ENCODE measurements around the gene MUC4.
A peak's percentile ranks its signal among the peaks of the same experiment; 100 is the strongest.
"Not testable (repeated sequence)": the region's sequence is repeated elsewhere in the genome, so short reads cannot be mapped to it uniquely, and the experiment has no call there.

MUC4 gene

DNA sequence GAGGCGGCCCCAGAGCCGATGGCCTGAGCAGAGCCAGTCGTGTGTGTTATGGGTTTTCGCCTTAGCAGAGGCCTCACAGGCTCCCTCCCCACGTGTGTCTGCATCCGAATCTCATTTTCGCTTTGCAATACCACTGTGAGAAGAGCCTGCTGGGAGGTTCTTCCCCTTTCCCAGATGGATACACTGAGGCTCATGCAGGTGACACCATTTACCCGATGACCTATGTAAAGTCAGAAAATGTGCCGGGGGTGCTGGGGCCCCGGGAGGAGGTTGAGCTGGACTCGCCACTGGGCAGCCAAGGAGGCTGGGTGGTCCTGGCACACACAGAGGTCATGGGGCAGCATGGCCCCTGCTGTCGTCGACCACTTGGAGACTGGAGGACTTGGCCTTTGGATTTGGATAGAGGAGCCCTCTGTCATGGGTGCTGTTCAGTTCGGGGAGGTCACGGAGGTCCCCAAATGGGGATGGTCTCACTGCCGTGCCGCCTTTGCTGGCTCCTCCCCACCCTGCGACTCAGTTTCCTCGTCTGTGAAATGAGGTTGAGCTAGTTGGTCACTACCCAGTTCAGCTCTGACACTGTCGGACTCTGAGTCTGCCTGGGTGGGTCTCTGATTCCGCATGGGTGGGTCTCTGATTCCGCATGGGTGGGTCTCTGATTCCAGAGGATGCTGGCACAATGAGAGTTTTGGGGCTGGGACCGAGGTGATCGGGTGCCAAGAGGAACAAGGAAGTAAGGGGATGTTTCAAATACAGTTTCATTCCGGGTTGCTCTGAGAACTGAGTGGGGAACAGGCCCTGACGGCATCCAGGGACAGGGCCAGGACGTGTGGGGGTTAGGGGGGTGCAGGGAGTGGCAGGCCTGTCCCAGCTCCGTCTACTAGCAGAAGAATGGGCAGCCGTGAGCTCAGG lies 23.2 kb upstream of the MUC4 start:
- no peak for DNase-seq

DNA sequence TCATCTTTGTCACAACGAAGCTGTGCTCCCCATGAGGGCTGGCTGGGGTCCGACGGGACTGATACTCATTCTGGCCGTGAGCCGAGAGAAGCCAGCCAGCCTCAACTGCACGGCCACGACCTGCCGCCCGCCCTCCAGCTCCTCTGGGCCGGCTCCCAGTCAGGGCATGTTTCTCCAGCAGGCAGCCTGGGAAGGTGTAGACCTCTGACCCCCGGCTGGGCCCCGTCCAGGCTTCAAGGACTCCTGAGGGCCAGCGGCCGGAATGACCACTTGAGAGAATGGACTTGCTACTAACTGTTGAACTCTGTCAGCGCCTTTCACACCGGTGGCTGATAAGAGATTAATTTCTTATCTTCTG lies 18.1 kb upstream of the MUC4 start:
- no peak for DNase-seq

DNA sequence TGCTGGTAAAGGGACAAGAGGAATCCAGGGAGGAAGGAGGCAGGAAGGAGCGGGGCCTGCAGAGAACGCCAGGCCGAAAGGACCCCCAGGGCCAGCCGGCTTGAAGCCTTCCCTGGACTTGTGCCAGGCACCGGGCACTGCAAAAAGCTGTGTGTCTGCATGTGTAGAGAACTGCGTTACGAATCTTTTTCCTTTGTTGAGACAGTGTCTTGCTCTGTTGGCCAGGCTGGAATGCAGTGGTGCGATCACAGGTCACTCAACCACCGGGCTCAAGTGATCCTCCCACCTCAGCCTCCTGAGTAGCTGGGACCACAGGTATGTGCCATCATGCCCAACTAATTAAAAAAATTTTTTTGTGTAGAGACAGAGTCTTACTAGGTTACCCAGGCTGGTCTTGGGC lies 17.0 kb upstream of the MUC4 start:
- DNase-seq: no peak

DNA sequence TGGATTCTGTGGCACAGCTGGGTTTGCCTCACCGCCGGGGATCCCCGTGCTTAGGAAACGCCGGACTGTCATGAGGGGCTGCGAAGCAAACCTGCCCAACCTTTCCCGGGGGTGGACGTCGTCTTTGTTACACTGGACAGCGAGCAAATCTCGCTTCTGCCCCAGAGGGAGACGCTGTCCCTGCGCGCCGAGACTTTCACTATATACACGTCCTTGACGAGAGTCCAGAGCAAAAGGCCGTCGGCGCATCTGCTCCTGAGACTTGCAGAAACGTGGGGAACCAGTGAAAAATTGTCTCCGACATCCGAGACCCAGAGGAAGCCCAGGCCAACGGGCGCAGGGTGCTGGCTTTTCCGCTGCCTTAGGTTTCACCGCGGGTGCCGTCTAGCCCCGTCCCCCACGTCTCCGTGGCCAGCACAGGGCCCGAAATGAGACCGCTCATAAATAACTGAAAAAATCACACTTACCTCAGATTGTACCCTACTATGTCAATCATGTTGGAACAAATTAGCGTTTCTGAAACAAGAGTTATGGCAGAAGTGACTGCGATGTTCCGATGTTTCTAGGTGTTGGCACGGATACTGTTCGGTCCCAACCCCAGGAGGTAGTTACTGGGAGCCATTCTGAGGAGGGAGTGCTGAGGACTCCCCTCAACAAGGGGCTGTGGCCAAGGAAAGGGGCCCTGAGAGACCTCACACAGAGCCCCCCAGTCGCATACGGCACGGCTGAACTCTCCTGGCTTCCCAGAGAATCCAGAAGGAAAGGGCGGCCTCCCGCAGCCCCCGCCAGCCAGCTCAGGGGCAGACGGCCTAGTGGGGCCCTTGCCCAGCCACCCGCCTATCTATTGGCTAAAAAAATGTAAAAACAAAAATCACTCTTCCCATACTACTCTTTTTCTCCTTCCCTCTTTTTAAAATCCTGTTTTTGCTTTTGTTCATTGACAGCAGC lies 14.4 kb upstream of the MUC4 start:
- DNase-seq: no peak

DNA sequence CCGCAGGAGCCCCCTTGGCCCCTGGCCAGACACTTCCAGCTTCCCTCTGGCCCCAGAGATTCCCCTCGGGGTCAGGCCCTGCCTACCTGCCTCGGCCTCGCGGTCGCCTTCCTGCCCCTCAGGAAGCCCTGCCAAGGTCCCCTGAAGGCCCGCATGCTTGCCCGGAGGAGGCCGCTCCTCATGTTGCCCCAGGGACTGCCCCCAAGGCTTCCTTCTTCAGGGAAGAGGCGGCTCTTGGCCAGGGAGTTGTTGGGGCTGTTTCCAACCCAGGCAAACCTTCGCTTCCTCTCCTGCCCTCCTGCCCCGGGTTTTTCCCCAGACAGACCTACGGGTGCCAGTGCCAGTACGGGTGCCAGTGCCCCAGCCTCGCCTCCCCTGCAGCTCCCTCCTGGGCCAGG lies 13.5 kb upstream of the MUC4 start:
- DNase-seq: no peak

DNA sequence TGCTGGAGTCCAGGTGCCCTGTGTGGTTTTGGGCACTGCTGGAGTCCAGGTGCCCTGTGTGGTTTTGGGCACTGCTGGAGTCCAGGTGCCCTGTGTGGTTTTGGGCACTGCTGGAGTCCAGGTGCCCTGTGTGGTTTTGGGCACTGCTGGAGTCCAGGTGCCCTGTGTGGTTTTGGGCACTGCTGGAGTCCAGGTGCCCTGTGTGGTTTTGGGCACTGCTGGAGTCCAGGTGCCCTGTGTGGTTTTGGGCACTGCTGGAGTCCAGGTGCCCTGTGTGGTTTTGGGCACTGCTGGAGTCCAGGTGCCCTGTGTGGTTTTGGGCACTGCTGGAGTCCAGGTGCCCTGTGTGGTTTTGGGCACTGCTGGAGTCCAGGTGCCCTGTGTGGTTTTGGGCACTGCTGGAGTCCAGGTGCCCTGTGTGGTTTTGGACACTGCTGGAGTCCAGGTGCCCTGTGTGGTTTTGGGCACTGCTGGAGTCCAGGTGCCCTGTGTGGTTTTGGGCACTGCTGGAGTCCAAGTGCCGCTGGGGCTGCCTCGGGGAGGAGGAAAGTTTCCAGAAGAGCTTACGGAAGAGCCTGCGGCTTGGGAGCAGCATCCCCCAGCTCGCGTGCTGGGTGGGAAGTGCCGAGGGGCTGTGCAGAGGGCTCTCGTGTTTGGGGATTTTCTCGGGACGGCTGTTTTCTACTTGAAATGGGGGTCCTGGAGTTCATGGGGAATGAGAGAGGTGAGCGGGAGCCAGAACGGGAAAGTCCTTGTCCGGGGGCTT lies 12.9 kb upstream of the MUC4 start:
- DNase-seq: not testable (repeated sequence)

DNA sequence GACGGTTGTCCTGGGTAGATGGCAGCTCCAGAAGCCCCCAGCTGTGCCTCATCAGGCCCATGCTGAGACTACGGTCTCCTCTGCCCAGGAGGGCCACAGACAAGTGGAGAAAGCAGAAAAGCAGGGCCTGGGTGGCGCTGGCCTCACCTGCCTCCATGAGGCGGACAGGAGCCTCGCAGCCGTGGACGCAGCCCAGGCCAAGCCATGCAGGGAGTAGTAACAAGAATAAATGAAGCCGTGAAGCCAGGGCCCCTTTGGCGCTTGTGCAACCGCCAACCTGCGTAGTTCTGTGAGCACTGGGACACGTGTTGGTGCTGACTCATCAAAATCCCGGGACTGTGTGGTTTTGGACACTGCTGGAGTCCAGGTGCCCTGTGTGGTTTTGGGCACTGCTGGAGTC lies 12.3 kb upstream of the MUC4 start:
- DNase-seq: no peak

DNA sequence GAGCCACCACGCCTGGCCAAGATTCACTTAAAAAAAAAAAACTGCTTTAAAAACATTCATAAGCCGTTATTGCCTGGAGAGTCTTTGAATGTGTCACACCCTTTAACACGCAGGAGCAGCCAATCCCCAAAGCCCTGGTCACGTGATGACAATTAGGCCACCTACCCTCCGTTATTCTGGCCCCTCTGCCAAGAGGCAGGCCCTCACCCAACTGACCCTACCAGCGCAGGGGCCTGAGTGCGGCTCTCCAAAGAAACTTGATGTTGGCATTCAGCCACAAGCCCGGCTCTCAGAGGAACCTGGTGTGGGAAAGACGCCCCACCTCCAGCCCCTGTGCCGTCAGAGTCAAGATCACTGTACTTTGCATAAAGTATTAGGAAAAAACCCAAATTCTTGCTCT lies 11.6 kb upstream of the MUC4 start:
- DNase-seq: no peak

DNA sequence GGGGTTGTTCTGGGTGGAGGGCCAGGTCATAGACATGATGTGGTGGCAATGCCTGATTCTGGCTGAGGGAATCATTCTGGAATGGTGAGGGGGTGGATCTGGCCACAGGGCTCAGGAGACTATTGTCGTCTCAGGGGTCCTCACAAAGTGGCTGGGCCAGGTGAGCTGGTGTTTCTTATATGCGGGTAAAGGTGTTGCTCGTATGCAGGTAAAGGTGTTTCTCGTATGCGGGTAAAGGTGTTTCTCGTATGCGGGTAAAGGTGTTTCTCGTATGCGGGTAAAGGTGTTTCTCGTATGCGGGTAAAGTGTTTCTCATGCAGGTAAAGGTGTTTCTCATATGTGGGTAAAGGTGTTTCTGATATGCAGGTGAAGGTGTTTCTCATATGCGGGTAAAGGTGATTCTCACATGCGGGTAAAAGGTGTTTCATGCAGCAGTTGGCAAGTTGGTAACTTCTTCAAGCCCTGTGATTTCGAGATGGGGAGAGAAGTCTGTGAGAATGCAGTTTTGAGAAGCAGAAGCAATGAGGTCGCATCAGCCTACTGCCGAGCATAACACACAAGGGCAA lies 10.5 kb upstream of the MUC4 start:
- DNase-seq: no peak

DNA sequence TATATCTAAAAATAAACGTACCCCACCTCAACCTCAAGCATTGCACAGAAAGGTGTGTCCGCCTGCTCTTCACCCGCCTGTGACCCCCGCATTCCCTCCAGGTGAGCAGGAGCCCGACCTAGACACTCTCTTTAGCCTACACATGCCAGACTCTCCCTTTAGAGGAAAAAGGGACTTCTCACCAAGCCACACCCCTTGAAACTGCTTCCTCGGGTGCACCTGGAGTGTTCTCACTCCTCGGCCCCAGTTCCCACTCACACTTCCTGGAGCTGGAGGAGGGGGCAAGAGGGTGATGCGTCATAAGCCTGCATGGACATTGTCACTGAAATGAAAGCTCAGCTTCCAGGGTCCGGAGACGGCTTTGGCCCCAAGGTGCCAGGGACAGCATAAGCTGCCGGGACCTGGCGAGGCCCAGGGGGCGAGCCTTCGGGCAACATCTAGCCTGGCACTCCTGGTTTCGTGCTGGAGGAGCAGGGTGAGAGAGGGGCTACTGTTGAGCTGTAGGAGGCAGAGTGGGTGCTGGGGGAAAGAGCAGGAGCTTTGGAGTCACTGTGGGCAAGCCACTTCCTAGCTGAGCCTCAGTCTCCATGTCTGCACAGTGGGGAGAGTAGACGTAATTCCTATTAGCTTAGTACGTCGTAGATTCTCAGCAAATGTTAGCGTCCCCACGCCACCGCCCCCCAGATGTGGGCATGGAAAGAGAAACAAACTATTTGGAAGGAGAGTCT lies 9.8 kb upstream of the MUC4 start:
- no peak for DNase-seq

DNA sequence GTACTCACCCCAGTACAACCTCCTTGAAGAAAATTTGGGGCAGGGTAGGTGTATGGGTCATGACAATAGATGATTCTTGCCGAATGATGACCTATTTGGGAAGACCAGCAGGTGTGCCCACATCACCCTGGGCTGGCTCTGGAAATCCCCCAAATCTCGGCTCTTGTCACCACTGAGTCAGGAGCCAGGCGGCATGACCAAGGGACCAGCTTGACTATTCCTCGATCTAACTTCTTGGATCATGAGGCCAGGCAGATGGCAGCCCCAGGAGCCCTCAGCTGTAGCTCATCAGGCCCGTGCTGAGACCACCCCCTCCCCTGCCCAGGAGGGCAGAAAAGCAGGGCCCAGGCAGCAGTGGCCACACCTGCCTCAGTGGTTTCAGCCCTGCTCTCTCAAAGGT lies 9.2 kb upstream of the MUC4 start:
- no peak for DNase-seq

DNA sequence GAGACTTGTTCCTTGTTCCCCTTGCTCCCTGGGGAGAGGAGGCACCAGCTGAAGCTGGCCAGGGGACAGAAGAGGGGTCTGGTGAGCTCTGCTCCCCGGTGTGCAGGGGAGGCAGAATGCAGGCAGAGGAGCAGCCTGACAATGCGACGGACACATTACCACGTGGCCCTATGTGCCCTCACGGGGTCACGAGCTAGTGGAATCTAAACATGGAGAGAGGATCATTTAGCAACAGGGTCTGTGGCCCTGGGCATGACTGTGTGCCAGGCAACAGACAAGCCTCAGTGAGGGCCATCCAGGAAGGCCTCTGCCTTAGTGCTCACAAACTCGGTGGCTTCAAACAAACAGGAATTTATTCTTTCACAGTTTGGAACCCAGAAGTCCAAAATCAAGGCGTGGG lies 8.5 kb upstream of the MUC4 start:
- no peak for DNase-seq

DNA sequence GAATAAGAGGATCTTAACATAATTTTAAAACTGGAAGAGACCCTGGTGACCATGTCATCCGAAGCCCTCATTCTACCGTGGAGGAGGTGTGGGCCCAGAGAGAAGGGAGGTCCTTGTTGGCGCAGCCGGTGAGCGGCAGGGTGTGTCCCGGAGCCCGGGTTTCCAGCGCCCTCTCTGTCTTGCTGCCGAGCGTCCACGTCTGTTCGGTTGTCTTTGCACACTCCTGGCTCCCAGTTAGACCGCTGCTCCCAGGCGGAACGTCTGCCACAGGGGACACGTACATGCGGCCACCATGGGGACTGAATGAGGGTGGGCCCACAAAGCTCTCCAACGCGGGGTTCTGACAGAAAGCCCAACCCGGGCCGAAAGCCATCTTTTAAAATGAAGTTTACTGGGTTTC lies 6.6 kb upstream of the MUC4 start:
- DNase-seq: no peak

DNA sequence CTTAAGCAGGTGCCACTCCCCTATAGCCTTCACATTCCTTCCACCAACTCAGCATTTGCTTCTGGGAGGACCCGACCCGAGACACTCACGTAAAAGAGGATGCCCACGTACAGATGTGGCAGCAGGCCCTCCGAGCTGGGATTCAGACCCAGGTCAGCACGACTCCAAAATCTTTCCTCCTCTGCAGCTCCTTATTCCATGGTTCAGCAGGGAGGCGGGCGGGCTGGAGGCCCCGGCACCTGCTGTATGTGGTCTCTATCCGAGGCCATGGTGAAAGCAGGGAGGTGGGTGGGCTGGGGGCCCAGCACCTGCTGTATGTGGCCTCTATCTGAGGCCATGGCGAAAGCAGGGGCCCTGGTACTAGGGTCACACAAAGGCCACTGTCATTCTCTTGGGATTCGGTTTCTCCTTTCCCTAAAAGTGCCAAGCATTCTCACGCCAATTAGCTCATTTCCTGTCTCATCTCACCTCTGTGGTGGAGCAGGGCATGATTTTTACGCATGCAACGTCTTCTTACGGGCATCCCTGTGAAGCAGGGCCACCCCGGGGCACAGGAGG lies 5.9 kb upstream of the MUC4 start:
- DNase-seq: no peak

DNA sequence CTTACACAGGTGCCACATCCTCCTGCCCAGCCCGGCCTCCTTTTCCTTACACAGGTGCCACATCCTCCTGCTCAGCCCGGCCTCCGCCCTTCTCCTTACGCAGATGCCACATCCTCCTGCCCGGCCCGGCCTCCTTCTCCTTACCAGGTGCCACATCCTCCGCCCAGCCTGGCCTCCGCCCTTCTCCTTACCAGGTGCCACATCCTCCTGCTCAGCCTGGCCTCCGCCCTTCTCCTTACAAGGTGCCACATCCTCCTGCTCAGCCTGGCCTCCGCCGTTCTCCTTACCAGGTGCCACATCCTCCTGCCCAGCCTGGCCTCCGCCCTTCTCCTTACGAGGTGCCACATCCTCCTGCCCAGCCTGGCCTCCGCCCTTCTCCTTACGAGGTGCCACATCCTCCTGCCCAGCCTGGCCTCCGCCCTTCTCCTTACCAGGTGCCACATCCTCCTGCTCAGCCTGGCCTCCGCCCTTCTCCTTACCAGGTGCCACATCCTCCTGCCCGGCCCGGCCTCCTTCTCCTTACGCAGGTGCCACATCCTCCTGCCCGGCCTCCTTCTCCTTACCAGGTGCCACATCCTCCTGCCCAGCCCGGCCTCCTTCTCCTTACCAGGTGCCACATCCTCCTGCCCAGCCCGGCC lies 4.7 kb upstream of the MUC4 start:
- not testable (repeated sequence) for DNase-seq

DNA sequence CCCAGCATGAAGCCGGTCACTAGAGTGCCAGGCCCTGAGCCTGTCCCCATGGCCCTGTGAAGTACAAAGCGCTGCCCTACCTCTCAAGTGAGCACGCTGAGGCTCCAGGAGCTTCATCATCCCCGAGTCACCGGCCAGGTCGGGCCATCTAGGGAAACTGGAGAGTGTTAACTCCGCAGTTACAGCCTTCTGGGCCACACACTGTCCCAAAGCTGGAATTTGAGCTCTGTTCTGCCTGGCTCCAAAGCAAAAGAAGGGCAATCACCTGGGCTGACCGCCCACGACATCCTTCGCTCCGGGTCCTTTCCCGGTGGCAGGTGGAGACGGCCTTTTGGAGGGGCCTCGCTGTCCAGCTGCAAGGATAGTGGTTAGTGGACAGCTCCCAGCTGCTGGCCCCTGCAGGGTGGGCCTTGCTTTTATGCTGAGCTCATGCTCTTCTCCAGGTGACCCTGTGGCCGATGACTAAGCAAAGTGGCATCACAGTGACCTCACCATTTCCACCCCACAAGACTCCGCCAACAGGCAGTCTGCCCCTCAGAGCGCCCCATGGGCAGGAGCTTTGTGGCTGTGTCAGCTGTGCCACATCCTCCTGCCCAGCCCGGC lies 3.5 kb upstream of the MUC4 start:
- peak; percentile 42 for DNase-seq

DNA sequence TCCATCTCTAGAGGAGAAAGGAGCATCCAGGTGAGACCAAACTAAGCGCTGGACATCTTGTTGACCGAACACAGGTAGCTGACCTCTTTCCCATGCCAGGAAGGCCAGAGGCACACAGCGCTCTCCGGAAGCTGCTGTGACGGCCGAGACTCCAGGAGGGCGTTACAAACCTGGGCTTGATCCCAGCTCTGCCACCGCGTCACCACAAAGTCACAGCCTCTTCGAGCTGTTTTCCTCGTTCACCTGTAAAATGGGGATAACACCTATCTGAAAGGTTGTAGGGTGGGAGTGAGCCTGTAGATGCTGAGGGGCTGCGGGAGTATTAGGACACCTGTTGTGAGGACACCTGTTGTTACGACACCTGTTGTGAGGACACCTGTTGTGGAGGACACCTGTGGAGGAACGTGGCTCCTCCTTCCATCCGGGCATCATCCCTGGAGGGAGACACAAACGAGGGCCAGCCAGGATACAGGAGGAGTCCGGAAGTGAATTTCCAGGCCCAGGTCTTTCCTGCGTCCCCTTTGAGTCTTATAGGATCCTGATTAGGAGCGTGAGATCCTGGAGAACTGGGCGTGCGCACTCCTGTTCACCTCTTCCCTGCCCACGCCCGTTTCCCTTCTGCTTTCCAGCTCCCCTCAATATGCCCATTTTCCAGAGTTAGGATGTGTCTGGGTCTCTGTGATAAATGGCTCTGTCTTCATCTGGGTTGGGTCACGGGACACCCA lies 2.3 kb upstream of the MUC4 start:
- no peak for DNase-seq

DNA sequence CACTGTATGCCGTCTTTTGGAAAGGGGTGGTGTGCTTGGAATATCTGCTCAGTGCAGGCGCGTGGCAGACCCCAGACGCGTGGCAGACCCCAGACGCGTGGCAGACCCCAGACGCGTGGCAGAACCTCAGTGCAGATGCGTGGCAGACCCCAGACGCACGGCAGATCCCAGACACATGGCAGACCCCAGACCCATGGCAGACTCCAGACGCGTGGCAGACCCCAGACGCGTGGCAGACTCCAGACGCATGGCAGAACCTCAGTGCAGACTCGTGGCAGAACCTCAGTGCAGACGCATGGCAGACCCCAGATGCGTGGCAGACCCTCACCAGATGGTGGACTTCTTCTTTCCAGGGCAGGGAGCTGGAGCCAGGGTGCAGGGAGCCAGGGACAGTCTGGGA lies 637 bp upstream of the MUC4 start:
- DNase-seq: no peak

DNA sequence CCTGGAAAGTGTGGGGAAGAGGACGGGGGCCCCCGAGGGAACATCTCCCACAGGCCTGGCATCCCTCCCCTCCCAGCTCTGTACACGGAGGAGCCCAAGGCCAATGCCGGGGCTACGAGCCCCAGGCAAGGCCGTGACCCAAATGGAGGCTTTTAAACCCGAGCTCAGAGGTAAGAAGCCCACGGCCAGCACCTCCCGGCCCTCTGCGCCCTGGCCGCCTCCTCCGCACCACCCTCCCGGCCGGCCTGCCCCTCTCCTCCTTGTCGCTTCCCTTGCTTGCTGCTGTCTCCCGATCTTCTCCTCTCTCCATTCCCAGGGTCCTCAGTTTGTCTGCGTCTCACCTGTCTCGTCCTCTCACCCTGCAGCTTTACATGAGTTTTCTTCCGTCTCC lies 1.3 kb downstream of the MUC4 start:
- no peak for DNase-seq

DNA sequence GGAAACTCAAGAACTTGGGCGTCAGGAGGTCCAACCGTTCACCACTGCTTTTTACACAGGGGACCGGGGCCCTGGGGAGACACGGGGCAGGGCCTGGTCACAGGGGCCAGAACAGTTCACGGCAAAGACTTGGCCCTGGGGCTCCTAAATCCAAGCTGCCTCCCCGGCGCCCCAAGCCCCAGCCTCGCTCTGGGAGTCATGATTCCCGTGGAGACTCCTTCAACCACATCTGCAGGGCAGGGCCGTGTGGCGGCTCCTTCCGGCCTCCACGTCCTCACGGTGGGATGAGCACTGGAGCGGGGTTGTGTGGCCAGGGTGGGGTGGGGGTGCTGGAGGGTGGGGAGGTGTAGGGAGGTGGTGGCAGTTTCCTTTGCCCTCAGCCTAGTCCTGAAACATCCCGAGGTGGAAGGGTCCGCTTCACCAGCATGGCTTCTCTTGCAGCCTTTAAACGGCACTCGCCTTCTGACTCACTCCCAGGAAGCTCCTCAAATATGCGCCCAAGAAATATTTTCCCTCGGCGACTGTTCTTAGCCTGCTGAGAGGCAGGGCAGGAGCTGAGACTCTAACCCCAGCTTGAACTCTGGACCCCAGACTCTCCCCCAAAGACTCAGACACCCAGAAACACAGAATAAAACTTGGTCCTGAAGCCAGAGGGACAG lies 1.8 kb downstream of the MUC4 start:
- DNase-seq: no peak
